Fibroblast of pulmonary artery (primary cell): ENCODE measurements around the gene MPI.

Experiments used
- DNase-seq: peaks from one replicate; pipeline ENCODE4 v3.0.0-alpha.2; 2010; ENCODE audit warnings: low read depth
- H3K4me3 ChIP-seq: replicated peaks from 2 replicates; pipeline ENCODE4 v1.5.1; 2011; ENCODE audit warnings: low read depth, mild to moderate bottlenecking, control low read depth, low read length, moderate library complexity
- CTCF ChIP-seq: IDR thresholded peaks from 2 replicates; pipeline ENCODE4 v1.5.1; 2011; ENCODE audit warnings: mild to moderate bottlenecking, control low read depth, low read length, inconsistent platforms; ENCODE audit errors: missing control alignments

Gene MPI

DNA sequence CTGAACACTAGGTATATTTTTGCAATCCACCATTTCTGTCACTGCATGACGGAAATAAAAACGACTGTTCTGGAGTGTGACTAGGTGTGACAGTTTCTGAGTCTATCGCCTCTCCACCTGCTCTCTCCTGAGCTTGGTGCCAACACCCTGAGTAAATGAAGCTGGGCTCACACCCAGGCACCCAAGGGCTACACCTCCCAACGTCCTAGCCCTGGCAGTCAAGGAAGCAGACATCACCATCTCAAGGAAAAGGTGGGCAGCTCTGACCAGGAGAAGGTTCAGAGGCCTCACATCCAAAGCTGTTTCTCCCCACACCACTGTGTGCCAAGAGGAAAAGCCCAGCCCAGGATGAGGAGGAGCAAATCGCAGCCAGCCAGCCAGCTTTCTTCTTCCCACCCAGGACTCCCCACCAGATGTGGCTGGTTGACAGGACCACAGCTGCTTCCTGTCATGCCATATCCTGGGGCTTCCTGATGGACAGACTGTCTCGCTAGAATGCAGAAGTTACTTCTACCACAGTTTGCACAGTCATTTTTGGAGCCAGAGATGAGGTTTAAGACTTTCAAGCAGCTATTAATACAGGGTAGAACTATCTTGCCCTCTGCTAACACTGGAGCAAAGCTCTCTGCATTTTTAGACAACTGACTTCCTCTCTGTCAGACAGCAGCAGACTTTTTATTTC, 20.0 kb upstream of the MPI start:
- H3K4me3 ChIP-seq = no peak overlapping the region
- no peak for TF ChIP-seq CTCF
- DNase-seq = peak; percentile 65

- peak; percentile 10 for DNase-seq
- no peak overlapping the region for H3K4me3 ChIP-seq
- TF ChIP-seq CTCF = no peak
These were observed 19.2 kb upstream of the MPI start for GRCh38 chr15:74870436-74871215.

DNA sequence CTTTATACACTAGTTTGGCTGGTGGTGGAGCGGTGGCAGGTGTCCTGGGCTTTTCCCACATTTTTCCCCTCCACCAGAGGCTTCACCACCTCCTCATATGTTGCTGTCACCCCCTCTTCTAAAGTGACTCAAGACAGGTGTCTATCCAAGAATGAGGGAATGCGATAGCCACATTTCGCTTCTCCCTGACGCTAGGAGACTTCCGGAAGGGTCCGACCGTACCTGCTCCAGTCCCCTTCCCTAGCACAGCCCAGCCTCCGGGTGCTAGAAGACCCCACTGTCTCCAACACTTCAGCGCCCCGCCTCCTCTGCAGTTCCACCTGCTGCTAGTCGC, 17.2 kb upstream of the MPI start:
- TF ChIP-seq CTCF = no peak
- H3K4me3 ChIP-seq = peak overlapping the region; percentile 71
- DNase-seq = no peak

DNA sequence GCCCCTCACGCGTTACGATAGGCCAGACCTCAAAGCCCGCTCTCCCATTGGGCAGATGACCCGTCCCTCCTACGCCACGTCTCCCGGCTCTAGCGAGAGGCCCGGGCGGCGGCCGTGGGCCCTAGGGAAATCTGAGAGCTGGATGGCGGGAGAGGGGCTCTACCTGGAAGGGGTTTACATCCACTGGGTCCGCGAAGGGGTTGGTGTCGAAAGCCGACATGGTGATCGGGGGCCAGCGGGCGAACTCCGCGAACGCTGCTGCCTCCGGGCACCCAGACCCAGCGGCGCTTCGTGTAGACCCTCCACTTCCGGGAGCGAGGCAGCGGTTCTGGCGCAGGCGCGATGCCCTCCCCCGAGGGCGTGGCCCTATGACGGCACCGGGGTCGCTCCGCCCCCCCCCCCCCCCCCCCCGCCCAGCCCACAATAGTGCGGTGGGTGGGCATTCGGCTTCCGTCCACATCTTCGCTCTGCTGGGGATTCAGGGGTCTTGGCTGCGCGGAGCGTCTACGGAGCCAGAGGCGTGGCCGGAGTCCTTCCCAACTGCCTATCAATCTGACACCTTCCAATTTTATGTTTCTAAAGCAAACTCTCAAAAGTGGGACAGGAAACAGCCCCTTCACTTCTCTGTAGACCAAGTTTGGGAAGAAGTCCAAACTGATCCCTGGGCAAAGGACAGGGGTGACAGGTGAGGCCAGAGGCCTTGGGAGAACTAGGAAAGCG, 16.6 kb upstream of the MPI start, which contains the start of gene SCAMP2:
SCAMP2 (minus strand) TSS at position 330 of the 720 bp plus-strand sequence; CDS start at position 220, 110 bp downstream.
- peak; percentile 95 for DNase-seq
- no peak for TF ChIP-seq CTCF
- H3K4me3 ChIP-seq = peak within 1 kb of the TSS; percentile 71

GRCh38 chr15:74873756-74874424, 16.0 kb upstream of the MPI start:
- no peak for TF ChIP-seq CTCF
- DNase-seq = peak; percentile 13
- peak overlapping the region; percentile 71 for H3K4me3 ChIP-seq

DNA sequence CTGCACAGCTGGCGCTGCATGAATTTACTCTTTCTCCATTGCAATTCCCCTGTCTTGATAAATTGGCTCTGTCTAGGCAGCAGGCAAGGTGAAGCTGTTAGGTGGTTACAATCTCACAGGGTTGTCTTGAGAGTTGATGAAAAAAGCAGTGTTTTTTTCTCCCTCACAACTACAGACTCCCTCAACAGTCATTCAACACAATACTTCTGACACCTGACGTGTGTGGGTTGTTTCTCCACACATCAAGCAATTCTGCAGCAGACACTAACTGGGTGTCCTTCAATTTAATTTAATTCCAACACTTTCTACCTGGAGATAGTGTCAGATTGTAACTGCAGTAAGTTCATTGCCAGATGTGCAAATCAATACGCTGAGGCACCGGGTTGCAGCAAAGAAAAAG, 11.6 kb upstream of the MPI start:
- H3K4me3 ChIP-seq = no peak overlapping the region
- TF ChIP-seq CTCF = no peak
- no peak for DNase-seq
